GM18867 (cell line): ENCODE results near the gene AMMECR1L.
A peak's percentile ranks its signal among the peaks of the same experiment; 100 is the strongest.
"Not testable (repeated sequence)": the region's sequence is repeated elsewhere in the genome, so short reads cannot be mapped to it uniquely, and the experiment has no call there.

Experiments
- ATAC-seq: cut with Tn5 transposase; IDR thresholded peaks from one replicate; pipeline ENCODE4 v1.9.1; 2021; ENCODE audit warnings: mild to moderate bottlenecking, moderate library complexity; ENCODE audit not compliant: unreplicated experiment

AMMECR1L gene

DNA sequence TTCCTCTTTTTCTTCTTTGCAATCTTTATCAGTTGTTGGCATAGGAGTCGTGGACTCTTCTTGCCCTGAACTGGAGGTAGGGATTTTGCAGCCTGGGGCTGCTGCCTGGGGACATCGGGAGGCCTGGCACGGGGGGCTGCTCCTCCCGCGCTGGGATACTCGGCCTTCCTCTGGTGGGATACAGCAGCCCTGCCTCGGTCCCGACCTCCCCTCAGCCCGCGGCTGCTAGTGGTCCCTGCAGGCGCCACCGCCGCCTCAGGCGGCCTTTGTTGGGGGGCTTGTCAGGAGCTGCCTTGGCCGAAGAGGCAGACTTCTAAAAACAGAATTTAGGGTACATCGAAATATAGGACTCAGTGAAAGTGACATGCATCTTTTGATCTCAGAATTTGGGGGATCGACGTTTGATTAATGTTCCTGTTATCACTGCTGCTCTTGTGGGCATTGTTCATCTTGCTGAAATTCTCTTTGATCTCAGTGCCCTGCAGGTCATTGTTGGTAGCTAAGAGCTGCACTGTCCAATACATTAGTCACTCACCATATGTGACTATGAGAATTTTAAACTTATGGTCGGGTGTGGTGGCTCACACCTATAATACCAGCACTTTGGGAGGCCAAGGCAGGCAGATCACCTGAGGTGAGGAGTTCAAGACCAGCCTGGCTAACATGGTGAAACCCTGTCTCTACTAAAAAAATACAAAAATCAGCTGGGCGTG, 44.1 kb downstream of the AMMECR1L start:
- ATAC-seq: no peak

DNA sequence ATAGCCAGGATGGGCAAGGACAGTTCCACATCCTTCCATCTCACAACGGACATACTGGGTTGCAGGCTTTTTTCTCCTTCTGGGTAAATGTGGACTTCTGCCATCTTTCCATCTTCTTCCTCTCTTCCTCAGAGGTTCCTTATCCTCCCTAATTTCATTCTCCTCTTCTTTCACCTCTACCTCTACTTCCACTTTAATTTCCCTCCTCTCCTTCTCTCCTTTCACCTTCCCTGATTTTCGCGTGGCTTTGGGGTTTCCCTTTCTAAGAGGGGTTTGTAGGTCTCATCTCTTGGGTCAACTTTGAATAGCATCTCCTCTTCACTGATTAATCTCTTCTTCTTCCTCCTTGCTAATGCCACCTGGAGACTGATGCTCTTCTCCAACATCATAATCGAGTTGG, 44.9 kb downstream of the AMMECR1L start:
- no peak for ATAC-seq

DNA sequence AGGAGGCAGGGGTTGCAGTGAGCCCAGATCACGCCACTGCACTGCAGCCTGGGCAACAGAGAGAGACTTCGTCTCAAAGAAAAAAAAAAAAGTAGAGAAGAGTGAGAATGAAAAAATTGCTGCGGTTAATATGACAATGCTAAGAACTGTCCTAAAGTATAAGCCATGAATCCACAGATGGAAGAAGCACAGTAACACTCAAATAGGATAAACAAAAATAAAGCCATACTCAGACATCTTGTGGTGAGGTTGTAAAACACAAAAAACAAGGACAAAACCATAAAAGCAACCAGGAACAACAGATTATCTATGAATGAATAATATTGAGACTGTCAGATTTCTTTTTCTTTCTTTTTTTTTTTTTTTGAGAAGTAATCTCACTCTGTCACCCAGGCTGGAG, 50.8 kb downstream of the AMMECR1L start:
- ATAC-seq: no peak

DNA sequence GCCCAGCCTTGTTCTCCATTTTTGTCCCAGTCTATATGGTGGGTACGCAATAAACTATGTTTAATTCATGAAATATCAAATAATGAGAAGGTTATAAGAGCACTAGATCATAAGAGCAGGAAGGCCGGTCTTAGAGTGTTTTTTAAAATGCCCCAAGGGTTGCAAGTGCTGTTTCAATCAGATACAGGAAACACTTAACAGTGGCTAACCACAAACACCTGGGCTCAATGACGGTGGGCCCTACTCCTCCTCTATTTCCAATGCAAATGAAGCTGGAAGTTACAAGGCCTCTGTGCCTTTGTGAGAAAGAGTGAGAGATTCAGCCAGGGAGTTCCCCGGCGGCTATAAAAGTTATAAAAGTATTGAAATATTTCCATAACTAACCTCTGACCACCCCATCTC, 55.9 kb downstream of the AMMECR1L start:
- ATAC-seq: peak; percentile 95

DNA sequence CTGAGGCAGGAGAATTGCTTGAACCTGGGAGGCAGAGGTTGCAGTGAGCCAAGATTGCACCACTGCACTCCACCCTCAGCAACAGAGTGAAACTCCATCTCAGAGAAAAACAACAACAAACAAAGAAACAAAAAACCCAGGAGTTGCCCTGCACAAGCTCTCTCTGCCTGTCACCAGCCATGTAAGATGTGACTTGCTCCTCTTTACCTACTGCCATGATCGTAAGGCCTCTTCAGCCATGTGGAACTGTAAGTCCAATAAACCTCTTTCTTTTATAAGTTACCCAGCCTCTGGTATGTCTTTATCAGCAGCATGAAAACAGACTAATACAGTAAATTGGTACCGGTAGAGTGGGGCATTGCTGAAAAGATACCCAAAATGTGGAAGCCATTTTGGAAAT, 59.0 kb downstream of the AMMECR1L start:
- not testable (repeated sequence) for ATAC-seq

DNA sequence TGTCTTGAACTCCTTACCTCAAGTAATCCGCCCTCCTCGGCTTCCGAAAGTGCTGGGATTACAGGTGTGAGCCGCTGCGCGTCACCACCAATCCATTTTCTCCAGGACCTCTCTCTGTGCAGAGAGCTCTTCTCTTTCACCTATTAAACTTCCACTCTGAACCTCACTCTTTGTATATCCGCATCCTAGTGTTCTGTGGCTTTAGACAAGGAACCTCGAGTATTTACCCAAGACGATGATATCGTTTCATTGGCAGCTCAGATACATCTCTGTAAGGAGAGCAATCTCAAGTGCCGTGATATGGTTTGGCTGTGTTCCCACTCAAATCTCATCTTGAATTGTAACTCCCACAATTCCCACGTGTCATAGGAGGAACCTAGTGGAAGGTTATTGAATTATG, 59.7 kb downstream of the AMMECR1L start:
- ATAC-seq: no peak

DNA sequence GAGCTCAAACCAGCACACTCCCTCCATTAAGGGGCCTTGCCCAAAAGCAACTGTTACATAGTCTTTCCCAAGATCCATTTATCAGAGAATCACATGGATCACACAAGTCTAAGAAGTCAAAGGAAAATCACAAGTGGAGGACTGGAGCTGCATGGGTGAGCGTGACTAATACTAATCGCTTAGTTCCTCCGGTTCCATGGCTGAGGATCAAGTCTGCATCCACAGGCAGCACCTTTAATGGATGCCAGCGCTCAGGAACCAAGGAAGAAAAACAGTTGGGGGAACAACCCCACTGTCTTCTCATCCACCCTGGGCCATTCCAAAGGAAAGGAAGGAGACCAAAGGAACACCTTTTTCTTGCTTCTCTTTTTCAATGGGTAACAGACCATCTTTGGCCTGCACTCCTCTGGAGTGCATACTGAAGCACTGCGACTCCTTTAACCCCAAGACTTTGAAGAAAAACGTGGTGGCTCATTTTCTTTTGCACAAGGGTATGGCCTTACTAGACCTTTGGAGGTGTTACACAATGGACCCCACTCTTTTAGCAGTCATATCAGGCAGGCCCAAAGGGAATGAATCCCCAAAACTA, 65.6 kb downstream of the AMMECR1L start:
- no peak for ATAC-seq

DNA sequence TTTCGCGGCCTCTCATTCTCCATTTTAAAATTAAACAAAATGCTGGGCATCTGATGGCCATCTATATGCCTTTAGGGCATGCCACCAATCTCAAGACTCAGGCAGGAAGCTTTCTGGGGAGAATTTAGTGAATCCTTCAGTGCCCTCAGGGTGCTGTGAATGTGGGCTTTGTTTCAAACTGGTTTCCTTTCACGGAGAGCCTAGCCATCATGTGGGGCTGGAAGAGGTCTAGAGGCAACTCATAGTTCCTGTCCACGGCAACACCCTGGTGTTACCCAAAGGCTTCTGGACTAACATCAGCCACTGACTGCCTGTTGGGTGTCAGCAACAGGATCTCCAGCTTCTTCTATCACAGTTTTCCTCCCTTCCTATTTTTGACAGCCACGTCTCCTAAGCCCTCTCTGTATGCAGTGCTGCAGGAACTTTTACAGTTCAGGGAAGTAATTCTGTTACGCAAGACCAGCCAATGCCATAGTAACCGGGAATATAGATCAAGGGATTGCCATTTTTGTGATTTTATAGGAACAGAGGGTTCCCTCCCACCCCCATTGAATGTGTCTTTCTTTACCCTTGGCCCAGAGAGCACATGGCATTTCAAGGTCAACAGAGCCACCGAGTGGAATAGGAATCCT, 66.8 kb downstream of the AMMECR1L start:
- no peak for ATAC-seq

DNA sequence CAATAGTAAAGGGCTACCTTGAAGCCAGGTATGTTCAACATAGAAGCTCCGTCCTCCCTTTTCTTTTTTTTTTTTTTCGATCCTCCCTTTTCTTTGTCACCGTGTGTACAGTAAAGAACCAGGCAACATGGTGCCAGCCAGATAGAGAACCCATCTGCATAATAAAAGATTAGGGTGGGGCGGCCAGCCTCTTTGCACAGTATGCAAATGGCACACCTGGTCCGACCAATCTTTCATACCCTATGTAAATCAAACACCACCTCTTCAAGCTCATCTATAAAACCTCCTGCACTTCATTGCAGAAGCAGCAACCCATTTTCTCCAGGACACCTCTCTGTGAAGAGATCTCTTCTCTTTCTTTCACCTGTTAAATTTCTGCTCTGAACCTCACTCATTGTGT, 67.5 kb downstream of the AMMECR1L start:
- ATAC-seq: no peak

DNA sequence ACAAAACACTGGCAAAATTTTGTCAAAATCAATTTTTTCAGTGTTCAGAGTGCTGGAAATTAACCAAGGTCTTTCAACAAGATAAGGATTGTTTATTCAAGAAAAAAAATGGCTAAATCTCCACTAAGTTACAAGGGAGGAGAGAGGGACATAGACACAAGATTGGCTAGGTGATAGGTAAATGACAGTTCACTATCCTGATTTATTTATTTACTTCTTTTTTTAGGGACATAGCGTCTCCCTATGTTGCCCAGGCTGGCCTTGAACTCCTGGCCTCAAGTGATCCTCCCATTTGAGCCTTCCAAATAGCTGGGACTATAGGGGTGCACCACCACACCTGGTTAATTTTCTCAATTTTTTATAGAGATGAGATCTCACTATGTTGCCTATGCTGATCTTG, 71.1 kb downstream of the AMMECR1L start:
- ATAC-seq: no peak

DNA sequence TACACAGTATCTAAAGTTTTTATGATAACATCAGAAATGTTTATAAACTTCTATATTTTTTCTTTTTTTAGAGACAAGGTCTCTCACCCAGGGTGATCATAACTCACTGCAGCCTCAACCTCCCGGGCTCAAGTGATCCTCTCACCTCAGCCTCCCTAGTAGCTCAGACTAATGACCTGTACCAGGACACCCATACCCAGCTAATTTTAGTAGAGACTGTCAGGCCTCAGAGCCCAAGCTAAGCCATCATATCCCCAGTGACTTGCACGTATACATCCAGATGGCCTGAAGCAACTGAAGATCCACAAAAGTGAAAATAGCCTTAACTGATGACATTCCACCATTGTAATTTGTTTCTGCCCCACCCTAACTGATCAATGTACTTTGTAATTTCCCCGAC, 73.3 kb downstream of the AMMECR1L start:
- not testable (repeated sequence) for ATAC-seq
